NCI-H1092 treated with DMSO at 0.1 percent for 48 hours (cell line): ENCODE data around the gene INTS13.
"Not testable (repeated sequence)": the region's sequence is repeated elsewhere in the genome, so short reads cannot be mapped to it uniquely, and the experiment has no call there.

Experiments
- DNase-seq: peaks from one replicate; lab custom pipeline; 2025; lab: John Stamatoyannopoulos, UW

The INTS13 gene

DNA sequence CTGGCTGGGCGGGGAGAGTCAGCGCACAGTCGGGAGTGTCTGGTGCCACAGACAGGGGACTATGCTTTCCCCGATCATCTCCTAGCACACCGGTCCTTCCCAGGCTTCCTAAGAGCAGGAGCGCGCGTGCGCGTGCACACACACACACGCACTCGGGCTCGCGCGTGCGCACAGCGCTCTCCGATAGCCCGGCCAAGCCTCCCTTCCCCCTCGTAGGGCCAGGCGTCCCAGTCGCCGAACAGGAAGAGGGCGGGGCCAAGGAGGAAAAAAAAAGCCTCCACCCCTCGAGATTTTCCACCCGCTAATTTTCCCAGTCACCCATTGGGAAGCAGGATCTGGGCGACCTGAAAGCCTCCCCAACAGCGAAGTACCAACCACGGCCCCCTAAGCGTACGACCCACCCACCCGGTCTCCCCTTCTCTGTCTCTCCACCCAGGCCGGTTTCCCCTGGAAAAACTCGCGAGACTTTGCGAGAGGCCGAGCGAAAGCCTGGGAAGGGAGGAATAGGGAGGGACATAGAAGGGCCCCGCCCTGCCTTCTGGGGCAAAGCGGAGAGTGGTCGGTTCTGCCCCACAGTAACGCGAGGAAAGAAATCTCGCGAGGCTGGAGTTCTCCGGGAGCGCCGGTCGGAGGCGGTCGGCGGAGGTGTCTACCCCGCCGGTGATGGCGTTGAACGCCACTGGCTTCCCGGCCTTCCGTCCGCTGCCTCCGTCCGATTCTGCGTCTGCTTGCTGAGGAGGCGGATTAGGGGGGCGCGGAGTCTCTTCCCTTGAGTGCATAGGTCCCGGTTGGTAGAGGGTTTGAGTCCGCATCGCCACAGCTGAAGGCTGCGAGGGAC lies at the start of gene INTS13, which contains the start of gene FGFR1OP2:
INTS13 (minus strand) TSS at position 119 of the 838 bp plus-strand sequence. CDS start 1,178 bp downstream, outside the sequence.
FGFR1OP2 (plus strand) TSS at position 608 of the 838 bp plus-strand sequence. CDS start 15,689 bp downstream, outside the sequence.
- peak; percentile 98 for DNase-seq

DNA sequence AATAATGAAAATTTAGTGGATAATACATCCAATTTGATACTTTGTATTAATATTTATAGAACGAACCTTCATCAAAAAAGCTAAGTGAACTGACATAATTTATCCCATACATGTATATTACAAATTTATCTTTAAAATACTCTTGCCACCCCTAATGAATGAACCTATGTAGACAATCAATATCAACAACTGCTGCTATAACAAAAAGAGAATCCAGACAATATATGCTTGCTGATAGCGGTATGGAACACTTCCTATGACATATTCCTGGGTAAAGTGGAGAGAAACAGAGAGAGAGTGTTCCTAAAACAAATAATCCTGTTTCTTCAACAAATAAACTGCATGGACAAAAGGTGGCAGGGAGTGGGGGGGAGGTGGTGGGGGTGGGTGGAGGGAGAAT lies 45.1 kb upstream of the INTS13 start:
- DNase-seq, result no peak

DNA sequence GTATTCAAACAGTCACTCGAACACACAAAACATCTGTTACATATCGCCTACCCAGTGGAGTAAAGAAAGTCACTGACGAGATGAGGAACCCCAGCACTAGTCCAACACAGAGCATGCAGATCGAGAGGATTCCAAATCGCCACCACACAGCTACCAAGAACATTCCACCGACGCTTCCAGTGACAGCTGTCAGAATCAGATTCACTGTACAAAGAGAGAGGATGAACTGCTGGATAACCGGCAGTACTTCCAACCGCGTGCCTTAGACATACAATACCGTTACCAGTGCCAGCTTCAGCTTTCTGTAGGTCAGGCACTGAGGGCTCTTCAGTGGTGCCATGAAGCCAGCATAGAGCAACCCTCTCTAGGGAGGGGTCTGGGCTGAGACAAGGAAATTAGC lies 42.0 kb upstream of the INTS13 start:
- DNase-seq, result no peak

DNA sequence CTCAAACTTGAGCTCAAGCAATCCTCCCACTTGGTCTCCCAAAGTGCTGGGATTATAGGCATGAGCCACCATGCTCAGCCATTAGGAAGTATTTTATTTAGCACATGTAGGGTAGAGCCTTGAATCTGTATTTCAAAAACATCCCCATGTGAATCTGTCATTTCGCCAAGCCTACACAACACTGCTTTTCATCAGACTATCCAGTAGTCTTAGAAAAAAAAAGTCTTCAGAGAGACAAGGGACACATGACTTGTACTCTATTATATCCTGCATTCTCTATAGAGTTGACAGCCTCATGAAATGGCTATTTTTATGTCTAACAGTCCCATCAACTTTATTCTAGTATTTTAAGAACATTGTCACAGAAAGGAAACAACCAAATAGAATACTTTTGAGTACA lies 41.0 kb upstream of the INTS13 start:
- no peak for DNase-seq

DNA sequence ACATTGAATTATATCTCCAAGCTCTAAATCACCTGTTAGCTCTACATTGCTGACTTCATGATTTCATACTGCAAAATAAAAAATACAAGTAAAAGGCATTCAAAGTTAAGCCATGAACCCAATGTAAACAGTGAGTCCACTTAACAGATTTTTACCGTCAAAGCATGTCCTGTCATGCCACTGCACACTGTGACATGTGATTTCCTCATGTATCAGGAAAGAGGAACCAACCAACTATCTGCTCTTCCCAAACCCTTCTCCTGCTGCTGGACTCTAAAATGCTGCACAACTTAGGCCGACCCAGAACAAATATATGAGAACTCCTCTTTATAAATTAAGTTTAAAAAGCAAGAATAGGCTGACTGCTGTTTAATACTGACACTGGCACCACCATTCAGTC lies 38.9 kb upstream of the INTS13 start:
- no peak for DNase-seq

DNA sequence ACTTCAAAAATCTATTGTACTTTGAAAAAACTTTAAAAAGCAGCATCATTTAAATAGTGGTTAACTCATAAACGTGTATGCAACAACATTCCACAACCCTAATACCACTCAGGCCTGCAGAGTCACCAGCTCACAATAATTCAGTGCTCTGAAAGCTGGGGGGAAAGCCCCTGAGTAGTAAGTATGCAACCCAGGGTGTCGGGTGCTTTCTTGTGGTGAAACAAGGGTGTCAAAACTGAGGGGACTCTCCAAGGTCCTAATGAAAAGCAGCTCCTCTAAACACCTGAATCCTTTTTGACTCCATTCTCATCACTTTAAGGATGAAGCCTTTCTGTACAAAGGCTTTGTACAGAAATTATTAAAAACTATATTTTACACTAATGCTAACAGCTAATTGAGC lies 34.2 kb upstream of the INTS13 start:
- DNase-seq, result no peak

GRCh38 chr12:26970136-26970535 lies 32.4 kb upstream of the INTS13 start:
- DNase-seq, result no peak

- no peak for DNase-seq
Observed at GRCh38 chr12:26966842-26967241, 29.1 kb upstream of the INTS13 start.

DNA sequence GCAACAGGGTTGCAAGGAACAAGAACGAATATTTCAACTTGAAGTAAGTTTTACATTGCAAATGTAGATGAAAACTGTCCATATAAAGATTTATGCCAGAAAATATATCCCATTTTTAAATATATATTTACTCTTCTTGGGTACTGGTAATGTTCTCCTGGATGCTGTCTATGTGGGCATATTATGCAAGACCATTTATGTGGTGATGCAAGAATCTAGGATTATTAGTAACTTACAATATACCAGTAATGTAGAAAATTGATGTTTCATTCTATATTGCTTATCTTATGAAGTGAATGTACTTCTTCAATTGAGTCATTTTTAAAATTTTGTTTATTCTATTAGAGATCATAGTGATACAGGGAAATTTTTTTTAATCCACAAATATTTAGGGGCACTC lies 25.6 kb upstream of the INTS13 start:
- no peak for DNase-seq

DNA sequence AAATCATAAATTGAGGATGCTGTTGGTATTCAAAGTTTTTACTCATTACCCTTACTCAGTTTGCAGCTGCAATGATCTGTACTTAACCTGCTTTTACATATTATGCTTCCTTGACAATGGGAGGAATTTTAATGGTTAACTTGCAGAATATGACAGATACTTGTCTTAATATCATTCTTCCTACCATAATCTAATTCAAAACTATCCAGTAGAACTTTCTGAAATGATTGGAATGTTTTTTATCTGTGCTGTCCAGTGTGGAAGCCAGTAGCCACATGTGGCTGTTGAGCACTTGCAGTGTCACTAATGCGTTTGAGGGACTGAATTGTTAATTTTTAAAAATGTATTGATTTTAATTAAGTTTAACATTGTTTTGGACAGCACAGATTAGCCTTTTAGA lies 24.0 kb upstream of the INTS13 start:
- no peak for DNase-seq

- not testable (repeated sequence) for DNase-seq
Observed at GRCh38 chr12:26961391-26961790, 23.6 kb upstream of the INTS13 start.

DNA sequence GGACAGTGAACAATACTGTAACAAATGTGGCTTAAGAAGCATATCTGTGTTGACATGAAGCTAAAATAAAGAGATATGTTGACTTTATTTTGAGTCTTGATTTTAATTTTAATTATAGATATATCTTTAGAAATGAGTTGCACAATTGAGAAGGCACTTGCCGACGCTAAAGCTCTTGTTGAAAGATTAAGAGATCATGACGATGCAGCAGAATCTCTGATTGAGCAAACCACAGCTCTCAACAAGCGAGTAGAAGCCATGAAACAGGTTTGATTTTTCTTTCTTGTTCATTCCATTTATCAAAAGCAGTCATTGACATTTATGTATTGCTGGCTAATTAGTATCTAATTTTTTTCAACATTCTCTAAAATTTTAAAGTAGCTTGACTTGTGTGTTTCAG lies 16.2 kb upstream of the INTS13 start:
- DNase-seq, result no peak

- no peak for DNase-seq
Observed at GRCh38 chr12:26953447-26953846, 15.7 kb upstream of the INTS13 start.

- DNase-seq, result no peak
Observed at GRCh38 chr12:26948309-26948708, 10.5 kb upstream of the INTS13 start.

DNA sequence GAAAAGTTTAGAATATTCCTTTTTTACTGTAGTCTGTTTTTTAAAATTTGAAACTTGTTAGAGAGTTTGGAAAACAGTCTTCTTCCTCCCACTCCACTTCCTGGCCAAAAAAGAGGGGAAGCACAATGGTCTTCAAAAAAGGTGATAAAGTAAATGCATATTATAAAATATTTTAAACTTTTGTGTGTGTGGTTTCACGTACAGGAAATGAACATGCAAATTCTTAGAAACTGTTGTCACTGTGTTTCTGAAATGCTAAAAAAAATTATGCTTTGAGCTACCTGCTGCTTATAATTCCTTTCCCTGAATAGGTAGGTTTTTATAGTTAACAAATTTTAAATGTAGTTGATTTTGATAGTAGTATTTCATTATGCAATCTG lies 3.4 kb upstream of the INTS13 start:
- DNase-seq, result no peak

- no peak for DNase-seq
Observed at GRCh38 chr12:26940516-26941214, 2.9 kb upstream of the INTS13 start.

DNA sequence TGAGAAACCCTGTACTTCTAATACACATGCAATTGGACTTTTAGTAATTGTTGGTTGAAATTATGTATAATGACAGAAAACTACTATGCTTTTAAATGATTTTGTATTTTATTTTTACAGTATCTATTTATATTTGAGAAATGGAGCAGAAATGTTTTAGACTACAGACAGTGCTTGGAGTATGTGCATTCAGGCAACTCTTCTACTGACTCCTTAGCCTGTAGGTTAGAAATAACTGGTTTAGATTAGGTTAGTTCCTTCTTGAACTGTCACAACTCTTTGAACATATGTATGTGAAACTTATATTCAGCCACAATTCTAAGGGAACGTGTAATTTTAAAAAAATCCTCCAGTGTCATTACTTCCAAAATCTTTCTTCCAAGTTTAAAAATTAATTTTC lies 2.2 kb upstream of the INTS13 start:
- DNase-seq, result no peak

GRCh38 chr12:26939192-26939832 lies 1.5 kb upstream of the INTS13 start:
- DNase-seq, result no peak

GRCh38 chr12:26938701-26939062 lies 901 bp upstream of the INTS13 start:
- no peak for DNase-seq

DNA sequence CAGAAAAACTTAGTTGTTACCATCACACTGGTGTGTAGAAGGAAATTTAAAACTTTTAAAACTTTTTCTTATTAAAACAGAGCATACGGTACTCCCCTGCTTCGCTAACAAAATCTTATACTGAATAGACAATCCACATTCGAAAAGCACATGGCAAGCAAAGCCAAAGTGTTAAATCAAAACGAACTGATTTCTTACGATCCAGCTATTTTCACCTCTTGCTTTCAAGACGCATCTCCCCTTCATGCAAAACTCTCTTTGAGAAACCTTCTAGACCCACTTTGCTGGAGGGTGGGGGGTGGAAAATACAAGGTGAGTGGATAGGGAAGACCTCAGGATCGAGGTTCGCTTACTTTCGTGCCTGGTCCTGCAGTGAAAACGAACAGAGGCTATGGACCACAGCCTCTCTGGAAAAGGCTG lies 328 bp downstream of the INTS13 start:
- DNase-seq, result no peak

DNA sequence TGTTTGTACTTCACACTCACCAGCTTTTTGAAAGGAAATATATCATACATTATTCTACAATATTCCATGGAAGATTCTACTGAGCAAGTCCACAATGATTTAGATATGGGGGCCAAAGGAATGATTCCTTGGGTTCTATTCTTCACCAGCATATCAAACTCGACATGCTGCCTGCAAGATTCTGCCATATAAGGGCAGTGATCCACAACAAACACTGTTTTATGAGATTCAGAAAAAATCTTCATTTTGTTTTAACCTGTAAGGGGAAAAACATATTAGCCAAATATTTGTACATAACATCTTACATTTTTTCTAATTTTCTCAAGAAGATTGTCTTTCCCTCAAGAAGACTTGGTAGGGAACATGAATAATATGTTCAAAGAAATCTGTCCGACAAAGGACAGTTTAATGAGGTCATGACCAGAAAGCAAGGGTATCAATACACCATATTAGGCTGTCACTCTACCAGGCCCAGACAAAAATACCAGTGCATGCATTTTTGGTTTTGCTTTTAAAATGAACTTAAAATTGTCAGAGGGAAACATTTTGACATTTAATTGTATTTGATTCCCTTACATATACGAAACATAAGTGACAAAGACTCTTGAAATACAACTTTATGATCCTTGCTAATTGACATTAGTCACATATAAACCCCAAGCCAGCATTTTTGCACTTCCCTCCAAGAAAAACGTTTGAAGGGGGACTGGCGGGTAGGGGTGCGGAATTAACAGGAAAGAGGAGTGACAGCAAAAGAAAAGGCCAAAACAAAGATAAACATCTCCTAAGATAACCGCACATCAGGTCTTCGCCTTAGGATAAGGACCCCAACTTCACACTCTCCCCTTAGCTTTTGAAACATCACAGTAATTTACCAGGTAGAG lies 980 bp downstream of the INTS13 start:
- DNase-seq, result no peak
